Activated CD8-positive, alpha-beta T cell treated with anti-CD3 and anti-CD28 coated beads for 36 hours (primary cell): ENCODE data around the gene ZNF430. TPM values are rescaled to one million over a fixed set of nuclear protein-coding genes. Genes with fewer than 3 reads are reported as not detected.

ENCODE experiments used
- ATAC-seq: fragments of 200-7000 bp; cut with Tn5 transposase; one replicate; pipeline ENCODE4 v1.10.0; 2021; ENCODE audit warnings: mild to moderate bottlenecking, moderate library complexity
- CTCF ChIA-PET: fragments of 350-600 bp; sonication (Branson Sonifier 250); formaldehyde crosslinking; loops from one replicate; lab custom pipeline; 2021; ENCODE audit warnings: antibody characterized with exemption; lab: Charles Lee
- POLR2A ChIA-PET: fragments of 350-600 bp; sonication (Branson Sonifier 250); formaldehyde crosslinking; loops from one replicate; lab custom pipeline; 2021; ENCODE audit warnings: antibody characterized with exemption; lab: Charles Lee
- DNase-seq: peaks from one replicate; pipeline ENCODE4 v3.0.0-alpha.2; 2020
- H3K27ac Mint-ChIP-seq: one replicate; pipeline ENCODE4 v1.8.0; 2021; ENCODE audit warnings: mild to moderate bottlenecking, mixed read lengths
- H3K27me3 Mint-ChIP-seq: one replicate; pipeline ENCODE4 v1.8.0; 2021; ENCODE audit warnings: mixed read lengths
- H3K36me3 Mint-ChIP-seq: one replicate; pipeline ENCODE4 v1.8.0; 2021; ENCODE audit warnings: low read depth, mixed read lengths
- H3K4me1 Mint-ChIP-seq: one replicate; pipeline ENCODE4 v1.8.0; 2021; ENCODE audit warnings: low read depth, mixed read lengths
- H3K4me3 Mint-ChIP-seq: one replicate; pipeline ENCODE4 v1.8.0; 2021; ENCODE audit warnings: mild to moderate bottlenecking, moderate library complexity, mixed read lengths
- H3K9me3 Mint-ChIP-seq: one replicate; pipeline ENCODE4 v1.8.0; 2021; ENCODE audit warnings: mixed read lengths
- CTCF ChIP-seq: fragments of 200-600 bp; IDR thresholded peaks from one replicate; pipeline ENCODE4 v1.8.0; 2022; ENCODE audit warnings: antibody characterized with exemption, mild to moderate bottlenecking
- intact Hi-C: fragments of 100-400 bp; cut with micrococcal nuclease; formaldehyde crosslinking; loops from one replicate; pipeline ENCODE4 v1.10.0; 2022
- total RNA-seq, 2 experiments: library from RNA; stranded (reverse); gene quantifications; one replicate each; pipeline ENCODE4 v1.2.3, GENCODE V29; 2021

The ZNF430 gene
- total RNA-seq, 2 experiments from 2014 or later, result 20.4 to 20.8 TPM

- no peak for DNase-seq
- POLR2A ChIA-PET, result no interaction called here
- CTCF ChIA-PET, result interaction anchor here (1.4 kb wide), 1 partner anchor 9 kb away, joined by 3 read pairs; no protein-coding TSS in a partner anchor
- ATAC-seq, result no peak
- Mint-ChIP-seq H3K4me1 (no peaks in the 10 kb centered on the region), H3K27ac (no peak overlapping the region), H3K9me3 (peaks cover 28% of the 10 kb centered on the region), H3K36me3 (peaks cover 69% of the 10 kb centered on the region), H3K27me3 (no peaks in the 10 kb centered on the region), H3K4me3 (no peak overlapping the region)
- TF ChIP-seq CTCF, result no peak
- intact Hi-C loops, result no loop called here
Observed at GRCh38 chr19:21052902-21053301, 32.4 kb downstream of the ZNF430 start.

GRCh38 chr19:21065336-21065735 is 44.9 kb downstream of the ZNF430 start:
- Mint-ChIP-seq H3K9me3 (peaks cover 15% of the 10 kb centered on the region), H3K27ac (no peak overlapping the region), H3K4me1 (no peaks in the 10 kb centered on the region), H3K27me3 (no peaks in the 10 kb centered on the region), H3K4me3 (no peak overlapping the region), H3K36me3 (peaks cover 46% of the 10 kb centered on the region)
- ATAC-seq (no peak), DNase-seq (no peak)
- intact Hi-C loops, result no loop called here
- no peak for TF ChIP-seq CTCF
- POLR2A ChIA-PET, result no interaction called here
- CTCF ChIA-PET, result no interaction called here

- intact Hi-C loops, result no loop called here
- Mint-ChIP-seq H3K27me3 (no peaks in the 10 kb centered on the region), H3K27ac (peak within 1 kb of the TSS; percentile 91), H3K4me3 (peak within 1 kb of the TSS; percentile 84), H3K4me1 (peaks cover 15% of the 10 kb centered on the region), H3K36me3 (peaks cover 28% of the 10 kb centered on the region), H3K9me3 (no peaks in the 10 kb centered on the region)
- ChIA-PET CTCF (no interaction called here), POLR2A (interaction anchor here (0.8 to 1.4 kb wide), 5 partner anchors 60 to 306 kb away, joined by 3 to 4 read pairs (median 3); partner anchors contain the start of genes ZNF431, ZNF66 and ZNF85)
- DNase-seq, result peak; percentile 83
- peak; percentile 98 for ATAC-seq
- TF ChIP-seq CTCF, result no peak
Observed at GRCh38 chr19:21082011-21082975, 61.8 kb downstream of the ZNF430 start, which contains the start of gene ZNF714. Gene ZNF714 (plus strand): TSS chr19:21082203. CDS start chr19:21098269, 16,066 bp downstream.

- ChIA-PET POLR2A (no interaction called here), CTCF (interaction anchor here (1.1 kb wide), 1 partner anchor 57 kb away, joined by 3 read pairs; the partner anchor contains the start of gene ZNF431)
- intact Hi-C loops, result no loop called here
- peak; percentile 33 for DNase-seq
- no peaks in the 10 kb centered on the region for H3K27me3 Mint-ChIP-seq
- no peak for TF ChIP-seq CTCF
- H3K27ac Mint-ChIP-seq, result no peak overlapping the region
- ATAC-seq, result peak; percentile 55
- H3K4me1 Mint-ChIP-seq, result peaks cover 15% of the 10 kb centered on the region
- H3K4me3 Mint-ChIP-seq, result no peak overlapping the region
- peaks cover 24% of the 10 kb centered on the region for H3K36me3 Mint-ChIP-seq
- H3K9me3 Mint-ChIP-seq, result no peaks in the 10 kb centered on the region
Observed at GRCh38 chr19:21084343-21084742, 63.9 kb downstream of the ZNF430 start.

GRCh38 chr19:21087871-21088270 is 67.4 kb downstream of the ZNF430 start:
- POLR2A ChIA-PET, result no interaction called here
- intact Hi-C loops, result no loop called here
- Mint-ChIP-seq H3K4me1 (peaks cover 15% of the 10 kb centered on the region), H3K27ac (no peak overlapping the region), H3K27me3 (no peaks in the 10 kb centered on the region), H3K36me3 (peaks cover 19% of the 10 kb centered on the region), H3K4me3 (no peak overlapping the region), H3K9me3 (no peaks in the 10 kb centered on the region)
- DNase-seq (no peak), ATAC-seq (no peak)
- CTCF ChIA-PET, result no interaction called here
- TF ChIP-seq CTCF, result no peak
